Esophagus muscularis mucosa (tissue), 4 donors: ENCODE data around the gene PEX26. TPM values are rescaled to one million over a fixed set of nuclear protein-coding genes. Genes with fewer than 3 reads are reported as not detected.
A peak's percentile ranks its signal among the peaks of the same experiment; 100 is the strongest.
"Not testable (repeated sequence)": the region's sequence is repeated elsewhere in the genome, so short reads cannot be mapped to it uniquely, and the experiment has no call there.

Experiments used
- DNase-seq: peaks from one replicate; pipeline ENCODE4 v3.0.0-alpha.2; 2017; ENCODE audit errors: extremely low spot score
- H3K27ac ChIP-seq, 4 donors: fragments of 200-600 bp; sonication (generic); replicated peaks in 1 of 4; 1 replicate in 3 of 4; 2 replicates in 1 of 4; pipeline ENCODE4 v1.5.1; 2016 to 2019; ENCODE audit warnings: mild to moderate bottlenecking in 1 of 4
- H3K27me3 ChIP-seq, 4 donors: fragments of 200-600 bp; sonication (generic); one replicate each; pipeline versions ENCODE4 v1.5.1 to v1.6.0; 2016 to 2019
- H3K36me3 ChIP-seq, 4 donors: fragments of 200-600 bp; sonication (generic); one replicate each; pipeline ENCODE4 v1.5.1; 2016 to 2019
- H3K4me1 ChIP-seq, 4 donors: fragments of 200-600 bp; sonication (generic); one replicate each; pipeline ENCODE4 v1.5.1; 2016 to 2019
- H3K4me3 ChIP-seq, 4 donors: fragments of 200-600 bp; sonication (generic); 1 replicate in 2 of 4; 2 replicates in 2 of 4; pipeline ENCODE4 v1.5.1; 2016 to 2019; ENCODE audit warnings: mild to moderate bottlenecking in 4 of 4, moderate library complexity in 1 of 4
- H3K9me3 ChIP-seq, 4 donors: fragments of 200-600 bp; sonication (generic); 1 replicate in 3 of 4; 2 replicates in 1 of 4; pipeline ENCODE4 v1.5.1; 2016 to 2019
- EP300 ChIP-seq: sonication (generic); formaldehyde crosslinking; IDR thresholded peaks from one replicate; pipeline ENCODE4 v1.6.1; 2017; ENCODE audit warnings: antibody characterized with exemption
- POLR2A ChIP-seq: fragments of 450-650 bp; IDR thresholded peaks from one replicate; pipeline ENCODE4 v1.6.1; 2017; ENCODE audit warnings: antibody characterized with exemption, moderate library complexity, mild to moderate bottlenecking, low read depth
- POLR2AphosphoS5 ChIP-seq, 2 donors: sonication (generic); formaldehyde crosslinking; IDR thresholded peaks; one replicate each; pipeline ENCODE4 v1.6.1; 2017; ENCODE audit warnings: antibody characterized with exemption in 2 of 2
- WGBS: methylation state at CpG from one replicate; pipeline ENCODE4 v1.1.5; 2018; 5-methylcytosine and 5-hydroxymethylcytosine counted together
- intact Hi-C: fragments of 100-400 bp; cut with DNase I; formaldehyde crosslinking; loops from one replicate; pipeline ENCODE4 v1.15.1; 2023
- total RNA-seq, 4 donors: library from RNA; depleted of rRNA; stranded (reverse); fragments of >200 nt; gene quantifications; one replicate each; pipeline versions ENCODE4 v1.1.0 to v1.2.1, GENCODE V29; 2016
- TF ChIP-seq, protein P1 (sequence below), 3 experiments: fragments of 200-600 bp in 2 of 3; fragments of 450-650 bp in 1 of 3; sonication (generic) in 2 of 3; IDR thresholded peaks; one replicate each; pipeline ENCODE4 v1.5.1; 2017 to 2019; ENCODE audit warnings: antibody characterized with exemption in 3 of 3, mild to moderate bottlenecking in 2 of 3, moderate library complexity in 1 of 3

Gene PEX26
- total RNA-seq, 4 donors from 2014 or later: 19.7 to 54.2 (median 33.6) TPM

DNA sequence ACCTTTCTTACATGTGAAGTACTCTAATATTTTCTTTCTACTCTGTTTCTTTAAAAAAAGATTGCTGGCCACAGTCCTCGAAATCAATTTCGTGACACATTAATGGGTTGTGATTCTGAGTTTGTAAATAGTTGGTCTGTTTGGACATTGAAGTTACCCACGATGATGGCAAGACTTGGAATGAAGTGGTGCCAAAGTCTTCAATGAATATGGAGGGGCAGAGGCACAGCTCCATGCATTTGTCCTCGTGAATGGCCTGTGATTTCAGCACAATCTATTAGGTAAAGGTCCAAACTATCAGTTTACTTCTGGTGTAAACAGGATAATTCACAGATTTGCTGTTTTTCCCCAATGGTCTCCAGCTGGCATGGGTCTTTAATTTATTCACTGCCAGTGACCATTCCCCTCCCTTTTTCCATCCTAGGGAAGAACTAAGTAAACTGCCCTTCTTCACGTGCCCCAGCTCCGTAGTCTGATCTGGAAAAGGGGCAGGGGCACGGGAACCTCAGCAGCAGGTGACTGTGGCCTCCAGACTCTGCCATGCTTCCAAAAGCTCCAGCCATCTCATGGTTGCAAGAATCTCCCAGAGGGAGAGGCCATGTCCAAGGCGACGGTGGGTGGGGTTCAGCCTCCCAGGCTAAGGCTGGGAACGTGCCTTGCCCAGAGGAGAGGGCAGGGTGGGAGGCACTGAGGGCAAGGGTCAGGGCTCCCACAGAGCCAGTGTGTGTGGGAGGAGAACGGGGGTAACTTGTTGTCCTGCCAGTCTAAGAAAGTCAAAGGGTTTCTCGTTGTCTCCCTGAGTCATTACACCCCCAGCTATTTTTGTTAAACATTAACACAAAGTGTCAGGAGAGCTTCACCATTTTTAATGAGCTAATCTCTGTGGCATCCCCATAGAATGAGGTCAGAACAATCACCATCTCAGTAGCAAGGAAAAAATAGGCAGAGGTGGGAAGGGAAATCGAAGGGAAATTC is 16.9 kb upstream of the PEX26 start:
- Histone ChIP-seq H3K9me3 (no peaks in the 10 kb centered on the region), H3K27ac (peak overlapping the region; percentile 57 to 93 (median 74)), H3K4me3 (no peak overlapping the region), H3K4me1 (peaks cover 32 to 71% (median 49%) of the 10 kb centered on the region in 4 donors), H3K36me3 (no peaks in the 10 kb centered on the region), H3K27me3 (peaks cover 0 to 2% (median 0%) of the 10 kb centered on the region in 4 donors)
- intact Hi-C loops: no loop called here
- WGBS: 74% methylated on average over 13 of the region's 13 CpGs
- DNase-seq: no peak
- TF ChIP-seq POLR2AphosphoS5 (IDR thresholded peaks at IDR 0.05) (no peak), EP300 (no peak), POLR2A (no peak)
- TF ChIP-seq, protein P1, sequence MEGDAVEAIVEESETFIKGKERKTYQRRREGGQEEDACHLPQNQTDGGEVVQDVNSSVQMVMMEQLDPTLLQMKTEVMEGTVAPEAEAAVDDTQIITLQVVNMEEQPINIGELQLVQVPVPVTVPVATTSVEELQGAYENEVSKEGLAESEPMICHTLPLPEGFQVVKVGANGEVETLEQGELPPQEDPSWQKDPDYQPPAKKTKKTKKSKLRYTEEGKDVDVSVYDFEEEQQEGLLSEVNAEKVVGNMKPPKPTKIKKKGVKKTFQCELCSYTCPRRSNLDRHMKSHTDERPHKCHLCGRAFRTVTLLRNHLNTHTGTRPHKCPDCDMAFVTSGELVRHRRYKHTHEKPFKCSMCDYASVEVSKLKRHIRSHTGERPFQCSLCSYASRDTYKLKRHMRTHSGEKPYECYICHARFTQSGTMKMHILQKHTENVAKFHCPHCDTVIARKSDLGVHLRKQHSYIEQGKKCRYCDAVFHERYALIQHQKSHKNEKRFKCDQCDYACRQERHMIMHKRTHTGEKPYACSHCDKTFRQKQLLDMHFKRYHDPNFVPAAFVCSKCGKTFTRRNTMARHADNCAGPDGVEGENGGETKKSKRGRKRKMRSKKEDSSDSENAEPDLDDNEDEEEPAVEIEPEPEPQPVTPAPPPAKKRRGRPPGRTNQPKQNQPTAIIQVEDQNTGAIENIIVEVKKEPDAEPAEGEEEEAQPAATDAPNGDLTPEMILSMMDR (IDR thresholded peaks at IDR 0.05): no peak

DNA sequence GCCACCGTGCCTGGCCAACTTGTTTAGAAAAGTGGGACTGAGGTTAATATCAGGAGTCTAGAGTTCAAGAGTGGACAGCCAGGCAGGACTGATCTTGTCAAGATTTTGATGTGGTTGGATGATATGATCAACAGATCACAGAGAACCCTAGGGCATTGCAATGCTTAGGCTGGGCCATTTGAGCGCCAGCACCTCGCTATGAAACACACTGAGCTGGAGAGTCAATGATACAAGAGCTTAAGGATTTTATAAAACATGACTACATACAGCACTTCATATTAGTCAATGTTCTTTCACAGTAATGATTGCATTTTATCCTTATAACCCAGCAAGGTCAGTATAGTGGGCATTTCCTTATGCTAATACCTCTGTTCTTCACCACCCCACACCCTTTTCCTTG is 15.4 kb upstream of the PEX26 start:
- Histone ChIP-seq H3K4me3 (no peak overlapping the region), H3K4me1 (peaks cover 18 to 71% (median 47%) of the 10 kb centered on the region in 4 donors), H3K9me3 (no peaks in the 10 kb centered on the region), H3K27ac (peak overlapping the region in 1 of 4 donors; percentile 93), H3K27me3 (peaks cover 0 to 4% (median 0%) of the 10 kb centered on the region in 4 donors), H3K36me3 (no peaks in the 10 kb centered on the region)
- no peak for DNase-seq
- intact Hi-C loops: no loop called here
- WGBS: 94% methylated on average over 3 of the region's 3 CpGs
- TF ChIP-seq POLR2A: no peak

DNA sequence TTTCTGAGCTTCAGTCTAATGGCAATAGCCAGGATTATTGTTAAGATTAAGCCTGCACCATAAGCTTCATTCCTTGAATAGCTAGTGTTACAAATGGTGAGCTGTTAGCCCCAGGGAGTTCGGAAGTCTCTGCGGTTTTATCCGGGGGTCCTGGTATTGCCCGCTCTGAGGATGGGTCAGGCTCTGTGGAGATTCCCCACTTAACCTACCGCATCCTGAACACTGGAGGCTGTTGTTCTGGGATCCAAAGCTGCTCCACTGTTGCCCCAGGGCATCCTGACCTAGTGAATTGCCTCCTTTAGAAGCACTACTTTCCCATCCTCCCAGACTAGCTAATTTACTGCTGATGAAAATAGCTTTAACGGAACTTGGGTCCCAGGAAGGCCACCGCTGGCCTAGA is 14.5 kb upstream of the PEX26 start:
- Histone ChIP-seq H3K36me3 (no peaks in the 10 kb centered on the region), H3K9me3 (no peaks in the 10 kb centered on the region), H3K4me1 (peaks cover 9 to 72% (median 47%) of the 10 kb centered on the region in 4 donors), H3K4me3 (no peak overlapping the region), H3K27ac (peak overlapping the region in 3 of 4 donors; percentile 5 to 51 (median 7)), H3K27me3 (peaks cover 0 to 4% (median 0%) of the 10 kb centered on the region in 4 donors)
- intact Hi-C loops: no loop called here
- no peak for DNase-seq
- WGBS: 100% methylated on average over 2 of the region's 7 CpGs
- no peak for TF ChIP-seq POLR2AphosphoS5 (IDR thresholded peaks at IDR 0.05)
- no peak for TF ChIP-seq EP300
- no peak for TF ChIP-seq POLR2A
- TF ChIP-seq, protein P1 (IDR thresholded peaks at IDR 0.05): no peak

DNA sequence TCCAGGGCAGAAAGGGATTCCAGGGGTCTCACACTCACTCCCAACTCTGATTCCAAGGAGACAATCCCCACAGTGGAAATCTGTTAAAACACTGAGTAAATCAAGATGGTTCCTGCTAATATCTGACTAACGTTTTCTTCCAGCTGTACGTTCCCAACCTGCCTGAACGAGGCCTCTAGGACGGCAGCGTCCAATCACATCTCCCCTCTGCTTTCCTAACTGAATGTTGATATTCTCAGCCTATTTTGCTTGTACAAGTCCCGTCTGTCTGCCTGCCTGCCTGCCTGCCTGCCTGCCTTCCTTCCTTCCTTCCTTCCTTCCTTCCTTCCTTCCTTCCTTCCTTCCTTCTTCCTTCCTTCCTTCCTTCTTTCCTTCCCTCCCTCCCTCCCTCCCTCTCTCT is 14.1 kb upstream of the PEX26 start:
- H3K9me3 ChIP-seq, intact Hi-C loops, H3K27me3 ChIP-seq, H3K36me3 ChIP-seq, H3K4me3 ChIP-seq, DNase-seq: not testable (repeated sequence)
- 75% methylated on average over 6 of the region's 6 CpGs for WGBS
- Histone ChIP-seq H3K4me1 (peaks cover 8 to 73% (median 47%) of the 10 kb centered on the region in 4 donors), H3K27ac (peak overlapping the region in 2 of 4 donors; percentile 7 to 51)

DNA sequence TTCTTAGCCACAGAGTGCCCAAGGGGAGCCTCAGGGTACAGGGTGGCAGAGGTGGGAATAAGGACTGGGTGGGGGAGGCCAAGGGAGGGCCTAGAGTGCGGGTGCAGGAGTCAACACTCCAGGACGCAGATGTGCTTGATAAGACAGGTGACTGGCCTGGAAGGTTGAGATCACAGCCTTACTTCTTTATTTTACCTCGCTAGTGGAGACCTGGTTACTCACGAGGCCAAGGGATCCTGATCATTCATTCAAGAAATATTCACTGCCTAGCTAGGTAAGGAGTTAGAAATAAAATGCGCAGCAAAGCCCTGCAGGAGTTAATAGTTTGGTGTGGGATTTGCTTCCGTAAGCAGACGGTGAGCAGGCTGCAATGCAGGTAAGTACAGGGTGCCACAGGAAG is 13.2 kb upstream of the PEX26 start:
- H3K27ac ChIP-seq: peak overlapping the region in 1 of 4 donors; percentile 94
- H3K27me3 ChIP-seq: peaks cover 0 to 4% (median 0%) of the 10 kb centered on the region in 4 donors
- H3K9me3 ChIP-seq: no peaks in the 10 kb centered on the region
- no peak for TF ChIP-seq EP300
- TF ChIP-seq POLR2A: no peak
- no peak for TF ChIP-seq POLR2AphosphoS5 (IDR thresholded peaks at IDR 0.05)
- TF ChIP-seq, protein P1 (IDR thresholded peaks at IDR 0.05): no peak
- no peak for DNase-seq
- intact Hi-C loops: loop anchor here (5.0 kb wide), 1 partner anchor 32 kb away; no protein-coding TSS in a partner anchor
- no peaks in the 10 kb centered on the region for H3K36me3 ChIP-seq
- H3K4me1 ChIP-seq: peaks cover 9 to 78% (median 51%) of the 10 kb centered on the region in 4 donors
- H3K4me3 ChIP-seq: no peak overlapping the region
- WGBS: 90% methylated on average over 7 of the region's 7 CpGs
